HK-2 (cell line): ENCODE data around the gene SRP68.

Experiments used
- DNase-seq: peaks from one replicate; pipeline ENCODE4 v3.0.0-alpha.2; 2018; ENCODE audit not compliant: unreplicated experiment

Gene SRP68

GRCh38 chr17:75998327-75998795 lies 74.0 kb downstream of the SRP68 start:
- no peak for DNase-seq

DNA sequence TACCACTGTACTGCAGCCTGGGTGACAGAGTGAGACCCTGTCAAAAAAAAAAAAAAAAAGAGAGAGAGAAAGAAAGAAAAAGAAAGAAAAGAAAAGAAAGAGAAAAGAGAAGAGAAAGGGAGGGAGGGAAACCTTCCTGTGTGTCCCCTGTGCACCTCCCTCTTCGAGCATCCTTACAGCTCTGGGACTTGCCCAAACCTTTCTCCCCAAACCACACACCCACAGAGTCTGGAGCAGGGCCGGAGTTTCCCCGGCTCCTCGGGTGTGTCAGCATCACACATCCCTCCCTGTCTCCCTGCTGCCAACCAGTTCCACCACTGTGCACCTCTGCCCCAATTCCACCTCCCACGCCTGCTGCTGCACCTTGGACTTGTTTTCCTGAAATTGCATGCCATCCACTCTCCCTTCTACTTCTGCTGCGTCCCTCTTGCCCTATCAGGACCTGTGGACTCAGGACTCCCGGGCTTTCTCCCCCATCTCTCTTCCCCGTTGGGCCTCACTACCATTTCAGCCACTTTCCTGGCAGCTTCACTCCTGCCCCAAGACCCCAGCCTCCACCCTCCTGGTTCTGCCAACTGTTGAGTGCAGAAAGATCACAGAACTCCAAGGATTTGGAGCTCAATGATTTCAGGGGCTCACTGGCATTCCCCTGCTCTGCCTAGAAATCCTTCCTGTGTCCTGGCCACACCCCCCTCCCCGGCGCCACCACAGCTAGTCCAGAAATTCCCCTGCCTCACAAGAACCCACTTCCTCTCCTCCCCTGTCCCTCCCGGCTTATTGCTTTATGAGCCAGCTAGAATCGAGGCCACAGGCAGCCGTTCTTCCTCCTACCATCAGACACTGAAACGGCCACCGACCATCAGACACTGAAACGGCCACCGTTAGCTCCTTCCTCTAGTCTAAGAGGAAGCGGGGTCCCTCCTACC lies 75.4 kb downstream of the SRP68 start:
- DNase-seq: peak; percentile 75

DNA sequence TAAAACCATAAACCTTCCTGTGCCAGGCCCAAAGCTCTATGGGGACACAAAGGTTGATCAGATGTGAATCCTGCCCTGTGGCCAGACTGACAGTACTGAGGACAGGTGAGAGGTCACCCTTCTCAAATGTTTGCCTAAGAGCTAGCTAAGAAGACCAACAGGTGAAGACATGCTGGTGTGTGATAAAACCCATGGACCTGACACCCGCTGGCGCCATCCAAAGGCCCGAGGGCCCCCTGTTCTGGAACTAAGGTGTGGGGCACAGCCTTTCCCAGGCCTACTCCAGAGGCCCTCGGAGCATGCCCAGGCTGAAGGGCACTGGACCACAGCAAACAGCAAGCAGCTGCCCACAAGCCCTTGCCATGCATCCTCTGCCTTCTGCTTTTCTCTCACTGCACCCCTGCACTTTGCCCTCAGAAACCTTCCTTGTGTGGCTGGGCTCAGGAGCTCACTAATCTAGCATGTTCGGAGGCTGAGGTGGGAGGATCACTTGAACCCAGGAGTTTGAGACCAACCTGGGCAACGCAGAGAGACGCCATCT lies 76.9 kb downstream of the SRP68 start:
- no peak for DNase-seq

- DNase-seq: no peak
Measured at GRCh38 chr17:75994802-75995370, 77.4 kb downstream of the SRP68 start.

DNA sequence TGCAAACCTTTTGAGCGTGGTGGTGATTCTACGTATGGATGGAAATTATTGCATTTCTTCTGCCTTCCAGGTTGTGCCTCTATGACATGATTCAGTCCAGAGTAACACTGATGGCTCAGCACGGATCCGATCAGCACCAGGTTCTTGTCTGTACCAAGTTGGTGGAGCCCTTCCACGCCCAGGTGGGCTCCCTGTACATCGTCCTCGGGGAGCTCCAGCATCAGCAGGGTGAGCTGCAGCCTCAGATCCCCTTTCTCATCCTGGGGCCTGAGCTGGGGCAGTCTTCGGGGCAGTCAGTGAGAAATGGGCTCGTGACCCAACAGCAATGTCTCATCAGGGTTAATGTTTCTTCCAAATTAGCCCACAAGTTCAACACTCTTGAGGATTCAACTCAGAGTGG lies 80.9 kb downstream of the SRP68 start:
- DNase-seq: no peak
